DMS114 treated with DMSO at 0.1 percent for 48 hours (cell line): ENCODE data around the gene AP3S2.
A peak's percentile ranks its signal among the peaks of the same experiment; 100 is the strongest.
"Not testable (repeated sequence)": the region's sequence is repeated elsewhere in the genome, so short reads cannot be mapped to it uniquely, and the experiment has no call there.

ENCODE experiments used
- DNase-seq: peaks from one replicate; lab custom pipeline; 2025; ENCODE audit not compliant: unreplicated experiment; lab: John Stamatoyannopoulos, UW

AP3S2 gene

GRCh38 chr15:89903858-89904130 is 10.0 kb upstream of the AP3S2 start:
- DNase-seq, result no peak

- no peak for DNase-seq
Measured at GRCh38 chr15:89903015-89903857, 9.4 kb upstream of the AP3S2 start.

- no peak for DNase-seq
Measured at GRCh38 chr15:89900849-89901248, 7.1 kb upstream of the AP3S2 start.

GRCh38 chr15:89899951-89900567 is 6.3 kb upstream of the AP3S2 start:
- no peak for DNase-seq

- no peak for DNase-seq
Measured at GRCh38 chr15:89899295-89899945, 5.6 kb upstream of the AP3S2 start.

GRCh38 chr15:89898614-89899294 is 5.0 kb upstream of the AP3S2 start:
- DNase-seq, result peak; percentile 85

GRCh38 chr15:89898146-89898545 is 4.4 kb upstream of the AP3S2 start:
- DNase-seq, result no peak

- no peak for DNase-seq
Measured at GRCh38 chr15:89893027-89893426, 767 bp downstream of the AP3S2 start.

- peak; percentile 69 for DNase-seq
Measured at GRCh38 chr15:89888214-89888804, 5.5 kb downstream of the AP3S2 start.

GRCh38 chr15:89885611-89886010 is 8.2 kb downstream of the AP3S2 start:
- no peak for DNase-seq

- not testable (repeated sequence) for DNase-seq
Measured at GRCh38 chr15:89885179-89885578, 8.6 kb downstream of the AP3S2 start.

- no peak for DNase-seq
Measured at GRCh38 chr15:89883518-89883917, 10.3 kb downstream of the AP3S2 start.

- DNase-seq, result no peak
Measured at GRCh38 chr15:89880727-89881126, 13.1 kb downstream of the AP3S2 start.

GRCh38 chr15:89878323-89878722 is 15.5 kb downstream of the AP3S2 start:
- no peak for DNase-seq

GRCh38 chr15:89877083-89877425 is 16.7 kb downstream of the AP3S2 start:
- DNase-seq, result no peak

GRCh38 chr15:89876396-89877082 is 17.3 kb downstream of the AP3S2 start:
- no peak for DNase-seq

GRCh38 chr15:89875741-89876140 is 18.1 kb downstream of the AP3S2 start:
- no peak for DNase-seq

- peak; percentile 87 for DNase-seq
Measured at GRCh38 chr15:89874926-89875564, 18.7 kb downstream of the AP3S2 start.

GRCh38 chr15:89870688-89871288 is 23.0 kb downstream of the AP3S2 start:
- DNase-seq, result no peak

- no peak for DNase-seq
Measured at GRCh38 chr15:89870006-89870405, 23.8 kb downstream of the AP3S2 start.
